NCI-H1417 treated with DMSO at 0.1 percent for 48 hours (cell line): ENCODE data around the gene OR10H1.
"Not testable (repeated sequence)": the region's sequence is repeated elsewhere in the genome, so short reads cannot be mapped to it uniquely, and the experiment has no call there.

ENCODE experiments used
- DNase-seq: peaks from one replicate; lab custom pipeline; 2025; lab: John Stamatoyannopoulos, UW

The OR10H1 gene

GRCh38 chr19:15828611-15829305 lies 13.3 kb upstream of the OR10H1 start:
- DNase-seq: not testable (repeated sequence)

DNA sequence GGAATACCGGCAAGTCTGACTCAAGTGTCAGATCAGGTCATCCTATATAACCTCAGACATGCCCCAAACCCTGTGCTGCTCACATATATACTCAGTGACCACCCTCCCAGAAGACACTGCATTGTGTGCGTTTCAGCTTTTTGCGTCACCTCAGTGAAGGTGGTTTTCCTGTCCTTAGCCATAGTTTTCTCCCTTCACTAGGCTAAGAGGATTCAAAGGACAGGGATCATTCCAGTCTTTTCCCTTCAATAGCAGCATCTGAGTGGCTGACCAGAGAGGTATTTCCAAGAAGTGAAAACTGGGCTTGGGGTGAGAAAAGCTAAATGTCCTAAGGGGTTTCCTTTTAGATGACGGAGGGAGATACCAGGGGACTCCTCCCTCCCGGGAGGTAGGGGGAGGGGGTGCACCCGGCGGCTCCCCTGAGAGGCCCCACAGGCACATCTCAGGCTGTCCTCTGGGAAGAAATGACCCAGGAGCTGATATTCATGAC lies 12.7 kb upstream of the OR10H1 start:
- no peak for DNase-seq

GRCh38 chr19:15825753-15826152 lies 10.3 kb upstream of the OR10H1 start:
- no peak for DNase-seq

DNA sequence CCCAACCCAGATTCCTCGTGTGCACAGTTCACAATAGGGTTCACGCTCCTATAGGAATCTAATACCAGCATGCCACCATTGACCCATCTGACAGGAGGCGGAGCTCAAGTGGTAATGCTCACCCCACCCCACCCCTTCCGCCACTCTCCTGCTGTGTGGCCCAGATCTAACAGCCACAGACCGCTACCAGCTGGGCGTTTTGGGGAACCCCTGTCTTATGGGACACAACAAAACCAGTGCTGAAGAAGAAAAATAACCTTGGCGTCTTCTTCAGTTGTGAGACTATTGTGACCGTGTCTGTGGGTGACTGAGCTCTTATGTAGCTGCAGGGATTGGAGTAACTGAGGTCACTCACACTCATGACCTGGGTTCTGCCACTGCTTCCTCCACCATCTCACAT lies 5.2 kb upstream of the OR10H1 start:
- DNase-seq: no peak

- DNase-seq: no peak
Observed at GRCh38 chr19:15813916-15814315, 1.5 kb downstream of the OR10H1 start.

DNA sequence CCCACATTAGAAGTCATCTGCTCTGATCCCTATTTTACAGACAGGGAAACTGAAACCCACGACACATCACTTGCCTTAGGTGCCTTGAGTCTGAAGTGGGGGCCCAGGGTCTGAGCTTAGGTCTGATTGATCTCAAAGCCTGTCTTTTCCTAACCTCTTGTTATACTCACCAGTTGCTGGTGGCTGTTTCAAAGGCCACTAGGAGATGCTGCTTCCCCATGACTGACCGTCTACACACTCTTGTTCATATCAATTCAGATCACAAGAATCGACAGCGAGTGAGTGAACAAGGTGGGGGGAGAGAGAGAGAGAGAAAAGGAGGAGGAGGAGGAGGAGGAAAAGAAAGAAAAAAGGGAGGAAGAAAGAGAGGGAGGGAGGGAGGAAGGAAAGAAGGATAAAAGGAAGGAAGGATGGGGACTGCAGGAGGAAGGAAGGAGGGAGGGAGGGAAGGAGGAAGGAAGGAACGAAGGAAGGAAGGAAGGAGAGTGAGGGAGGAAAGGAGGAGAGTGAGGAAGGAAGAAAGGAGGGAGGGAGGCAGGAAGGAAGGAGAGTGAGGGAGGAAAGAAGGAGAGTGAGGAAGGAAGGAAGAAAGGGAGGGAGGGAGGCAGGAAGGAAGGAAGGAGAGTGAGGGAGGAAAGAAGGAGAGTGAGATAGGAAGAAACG lies 3.3 kb downstream of the OR10H1 start:
- no peak for DNase-seq

DNA sequence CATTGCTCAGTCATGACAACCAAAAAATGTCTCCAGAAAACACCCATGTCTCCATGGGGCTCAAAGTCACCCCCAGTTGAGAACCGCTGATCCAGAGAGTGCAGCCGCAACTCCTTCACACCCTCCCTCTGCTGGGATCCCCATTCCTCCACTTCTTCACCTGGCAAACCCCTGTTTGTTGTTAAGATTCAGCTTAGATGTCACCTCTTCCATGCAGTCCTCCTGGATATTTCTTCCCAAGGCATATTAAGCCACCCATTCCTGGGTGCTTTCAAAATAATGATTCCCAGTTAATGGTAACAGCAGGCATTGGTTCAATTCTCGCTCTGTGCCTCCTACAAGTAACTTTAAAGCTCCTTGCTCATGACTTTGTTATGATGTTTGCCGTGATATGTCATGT lies 4.0 kb downstream of the OR10H1 start:
- DNase-seq: no peak

GRCh38 chr19:15810335-15810734 lies 5.1 kb downstream of the OR10H1 start:
- DNase-seq: no peak

DNA sequence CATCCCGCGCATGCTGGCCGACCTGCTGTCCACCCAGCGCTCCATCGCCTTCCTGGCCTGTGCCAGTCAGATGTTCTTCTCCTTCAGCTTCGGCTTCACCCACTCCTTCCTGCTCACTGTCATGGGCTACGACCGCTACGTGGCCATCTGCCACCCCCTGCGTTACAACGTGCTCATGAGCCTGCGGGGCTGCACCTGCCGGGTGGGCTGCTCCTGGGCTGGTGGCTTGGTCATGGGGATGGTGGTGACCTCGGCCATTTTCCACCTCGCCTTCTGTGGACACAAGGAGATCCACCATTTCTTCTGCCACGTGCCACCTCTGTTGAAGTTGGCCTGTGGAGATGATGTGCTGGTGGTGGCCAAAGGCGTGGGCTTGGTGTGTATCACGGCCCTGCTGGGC lies 21.2 kb downstream of the OR10H1 start:
- DNase-seq: not testable (repeated sequence)

DNA sequence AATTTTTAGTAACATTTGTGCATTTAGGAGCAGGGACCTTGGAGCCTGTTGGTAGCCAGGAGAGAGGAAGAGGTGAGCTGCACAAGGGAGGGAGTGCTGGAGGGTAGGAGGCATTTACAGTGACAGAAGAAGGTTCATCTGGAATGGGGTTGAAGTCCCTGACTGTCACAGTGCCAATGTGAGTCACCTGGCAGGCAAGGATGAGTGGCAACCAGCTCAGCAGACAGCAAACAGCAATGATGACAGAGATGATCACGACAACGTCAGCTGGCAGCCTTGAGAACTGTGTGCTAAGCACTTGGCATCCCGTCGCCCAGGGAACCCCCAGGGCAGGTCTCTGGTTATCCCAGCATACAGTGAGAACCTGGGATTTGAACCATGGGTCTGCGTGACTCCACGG lies 25.4 kb downstream of the OR10H1 start:
- no peak for DNase-seq

DNA sequence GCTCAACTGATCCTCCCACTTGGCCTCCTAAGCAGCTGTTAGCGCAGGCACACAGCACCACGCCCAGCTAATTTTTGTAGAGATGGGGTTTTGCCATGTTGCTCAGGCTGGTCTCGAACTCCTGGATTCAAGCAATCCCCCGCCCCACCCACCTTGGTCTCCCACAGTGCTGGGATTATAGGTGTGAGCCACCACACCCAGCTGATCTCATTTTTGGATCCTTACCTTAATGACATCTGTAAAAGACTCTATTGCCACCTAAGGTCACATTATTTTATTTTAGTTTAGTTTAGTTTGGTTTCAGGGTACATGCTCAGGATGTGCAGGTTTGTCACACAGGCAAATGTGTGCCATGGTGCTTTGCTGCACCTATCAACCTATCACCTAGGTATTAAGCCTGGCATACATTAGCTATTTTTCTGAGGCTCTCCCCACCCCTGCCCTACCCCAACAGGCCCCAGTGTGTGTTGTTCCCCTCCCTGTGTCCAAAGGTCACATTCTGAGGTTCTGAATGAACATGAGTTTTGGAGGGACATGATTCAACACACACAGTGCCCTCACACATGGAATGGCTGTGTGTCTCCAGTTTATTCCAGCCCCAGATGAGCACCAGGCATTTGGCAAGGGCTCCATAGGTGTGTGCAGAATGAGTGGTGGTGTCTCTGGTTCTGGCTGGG lies 26.7 kb downstream of the OR10H1 start:
- DNase-seq: no peak

DNA sequence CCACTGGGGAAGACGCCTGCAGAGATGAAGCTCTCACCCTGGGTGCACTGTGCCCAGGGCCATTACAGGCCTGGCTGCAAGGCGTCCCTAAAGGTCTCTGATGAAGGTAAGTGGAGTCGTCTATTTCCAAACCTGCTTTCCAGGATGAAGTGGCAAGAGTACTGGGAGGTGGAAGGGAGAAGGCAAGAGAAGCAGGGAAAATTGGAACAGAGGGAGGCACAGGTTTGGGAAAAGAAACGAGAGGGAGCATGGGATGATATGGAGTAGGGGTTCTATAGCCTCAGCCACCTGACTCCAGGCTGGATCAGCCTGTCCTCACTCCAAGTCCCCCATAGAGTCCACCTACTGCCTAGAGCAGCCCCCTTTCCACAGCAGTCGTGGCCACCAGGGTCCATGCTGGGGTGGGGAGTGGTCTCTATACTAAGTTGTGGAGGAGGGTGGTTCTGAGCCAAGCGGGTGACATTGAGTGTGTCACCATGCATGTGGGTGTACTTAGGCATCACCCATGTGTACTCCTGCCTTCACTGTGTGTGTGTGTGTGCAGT lies 27.8 kb downstream of the OR10H1 start, which contains the start of gene OR10H5:
Gene OR10H5, plus strand, starts transcription at position 51 of the 545 bp plus-strand sequence. CDS start 6,388 bp downstream, outside the sequence.
- DNase-seq: no peak

DNA sequence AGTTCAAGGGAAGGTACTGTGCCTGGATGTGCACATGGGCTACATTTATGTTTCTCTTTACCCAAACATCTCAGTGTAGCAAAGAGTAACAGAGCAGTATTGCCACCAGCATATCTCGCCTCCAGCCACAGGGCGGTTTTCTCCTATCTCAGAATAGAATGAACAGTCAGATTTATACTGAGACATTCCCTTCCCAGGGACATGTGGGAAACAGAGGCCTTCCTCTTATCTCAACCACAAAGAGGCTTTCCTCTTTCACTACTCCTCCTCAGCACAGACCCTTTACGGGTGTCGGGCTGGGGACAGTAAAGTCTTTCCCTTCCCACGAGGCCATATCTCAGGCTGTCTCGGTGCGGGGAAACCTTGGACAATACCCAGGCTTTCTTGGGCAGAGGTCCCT lies 32.6 kb downstream of the OR10H1 start:
- not testable (repeated sequence) for DNase-seq

DNA sequence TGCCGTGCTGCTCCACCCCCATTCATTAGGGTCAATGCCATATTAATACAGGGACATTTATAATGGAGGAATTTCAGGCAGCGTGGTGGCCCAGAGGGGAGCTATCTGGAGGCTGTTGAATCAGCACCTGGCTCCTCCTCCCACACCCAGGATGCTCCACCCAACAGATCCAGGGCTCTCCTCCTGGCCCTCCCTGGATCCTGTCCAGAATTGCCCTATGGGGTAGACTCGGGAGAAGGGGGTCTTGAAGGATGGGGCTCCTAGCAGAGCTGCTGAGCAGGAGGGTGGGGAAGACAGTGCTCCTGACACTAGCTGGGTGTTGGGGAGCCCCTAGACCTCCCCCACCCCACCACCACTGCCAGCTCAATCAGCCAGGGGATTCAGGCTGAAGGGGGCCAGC lies 33.3 kb downstream of the OR10H1 start:
- no peak for DNase-seq

DNA sequence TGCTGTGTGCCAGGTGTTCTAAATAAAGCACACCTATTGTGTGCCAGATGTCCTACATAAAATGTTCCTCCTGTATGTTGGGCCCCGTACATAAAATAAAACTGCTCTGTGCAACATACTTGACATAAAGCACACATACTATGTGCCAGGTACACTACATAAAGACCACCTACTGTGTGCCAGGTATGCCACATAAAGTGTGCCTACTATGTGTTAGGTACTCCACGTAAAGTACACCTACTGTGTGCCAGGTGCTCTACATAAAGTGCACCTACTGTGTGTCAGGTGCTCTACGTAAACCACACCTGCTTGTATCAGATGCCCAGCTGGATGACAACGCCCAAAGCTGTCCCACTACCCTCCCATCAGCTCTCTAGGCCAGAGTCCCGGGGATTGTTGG lies 33.8 kb downstream of the OR10H1 start:
- no peak for DNase-seq

DNA sequence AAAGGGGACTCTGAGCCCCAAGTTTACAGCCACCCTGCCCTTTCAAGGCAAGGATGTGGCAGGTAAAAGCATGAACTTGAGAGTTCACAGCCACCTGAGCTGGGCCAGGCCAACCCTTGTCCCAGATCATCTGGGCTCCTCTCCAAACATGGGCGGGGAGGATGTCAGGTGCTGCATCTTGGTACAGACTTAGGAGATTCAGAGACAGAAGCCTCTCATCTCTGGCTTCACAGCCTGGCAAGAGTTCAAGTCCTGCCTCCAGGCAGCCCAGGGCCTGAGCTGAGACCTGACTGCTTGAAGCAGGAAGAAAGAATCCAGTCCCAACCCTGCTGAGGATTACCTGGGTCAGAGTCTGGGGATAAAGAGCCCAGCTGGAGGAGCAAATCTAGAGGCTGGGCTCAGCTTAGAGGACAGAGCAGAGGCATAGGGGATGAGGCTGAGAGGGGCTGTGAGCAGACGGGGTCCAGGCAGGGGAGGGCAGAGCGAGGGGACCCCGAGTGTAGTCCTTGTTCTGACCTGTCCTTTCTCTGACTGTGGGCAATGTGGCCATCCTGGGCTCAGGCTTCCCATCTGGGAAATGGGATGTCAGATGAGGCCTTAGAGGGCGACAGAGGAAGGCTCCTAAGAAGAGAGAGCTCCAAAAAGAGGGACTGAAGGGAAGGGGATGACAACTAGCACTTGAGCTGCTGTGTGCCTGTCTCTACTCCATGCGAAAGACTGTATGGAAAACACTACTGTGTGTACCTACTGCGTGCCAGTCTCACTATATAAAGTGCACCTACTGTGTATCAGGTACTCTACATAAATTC lies 34.6 kb downstream of the OR10H1 start:
- no peak for DNase-seq

GRCh38 chr19:15779756-15780476 lies 35.5 kb downstream of the OR10H1 start:
- no peak for DNase-seq

GRCh38 chr19:15776991-15777970 lies 38.2 kb downstream of the OR10H1 start:
- DNase-seq: no peak

DNA sequence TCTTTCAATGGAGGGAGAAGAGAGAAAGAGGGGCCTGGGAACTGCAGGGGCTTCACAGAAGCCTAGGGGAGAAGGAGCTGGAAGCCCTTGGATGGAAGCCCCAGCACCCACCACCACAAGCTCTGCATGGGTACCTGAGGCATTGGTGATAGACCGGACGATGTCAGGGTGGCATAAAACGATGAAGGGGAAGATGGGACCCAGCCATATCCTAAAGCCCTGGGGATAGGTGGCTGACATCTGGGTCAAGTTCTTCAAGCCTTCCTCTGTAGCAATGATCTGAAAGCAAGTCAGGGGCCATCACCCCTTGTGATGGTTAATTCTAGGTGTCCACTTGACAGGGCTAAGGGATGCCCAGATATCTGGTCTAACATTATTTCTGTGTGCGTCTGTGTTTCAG lies 39.2 kb downstream of the OR10H1 start:
- no peak for DNase-seq

GRCh38 chr19:15775249-15775648 lies 40.2 kb downstream of the OR10H1 start:
- DNase-seq: no peak
